OCI-LY1 (cell line): ENCODE results near the gene IFNGR1.

Experiments
- EZH2 ChIP-seq: fragments of 200-600 bp; sonication (generic), shearing (Covaris generic); IDR thresholded peaks from 2 replicates; pipeline ENCODE4 v1.8.0; 2017; ENCODE audit warnings: borderline replicate concordance, mixed run types, mild to moderate bottlenecking, antibody characterized with exemption, low read length, moderate library complexity, mixed read lengths
- TF ChIP-seq, protein P1 (sequence below): fragments of 200-600 bp; sonication (generic), shearing (Covaris generic); IDR thresholded peaks from 2 replicates; pipeline ENCODE4 v1.5.1; 2017; ENCODE audit warnings: mild to moderate bottlenecking, antibody characterized with exemption, low read length, moderate library complexity, mixed read lengths

DNA sequence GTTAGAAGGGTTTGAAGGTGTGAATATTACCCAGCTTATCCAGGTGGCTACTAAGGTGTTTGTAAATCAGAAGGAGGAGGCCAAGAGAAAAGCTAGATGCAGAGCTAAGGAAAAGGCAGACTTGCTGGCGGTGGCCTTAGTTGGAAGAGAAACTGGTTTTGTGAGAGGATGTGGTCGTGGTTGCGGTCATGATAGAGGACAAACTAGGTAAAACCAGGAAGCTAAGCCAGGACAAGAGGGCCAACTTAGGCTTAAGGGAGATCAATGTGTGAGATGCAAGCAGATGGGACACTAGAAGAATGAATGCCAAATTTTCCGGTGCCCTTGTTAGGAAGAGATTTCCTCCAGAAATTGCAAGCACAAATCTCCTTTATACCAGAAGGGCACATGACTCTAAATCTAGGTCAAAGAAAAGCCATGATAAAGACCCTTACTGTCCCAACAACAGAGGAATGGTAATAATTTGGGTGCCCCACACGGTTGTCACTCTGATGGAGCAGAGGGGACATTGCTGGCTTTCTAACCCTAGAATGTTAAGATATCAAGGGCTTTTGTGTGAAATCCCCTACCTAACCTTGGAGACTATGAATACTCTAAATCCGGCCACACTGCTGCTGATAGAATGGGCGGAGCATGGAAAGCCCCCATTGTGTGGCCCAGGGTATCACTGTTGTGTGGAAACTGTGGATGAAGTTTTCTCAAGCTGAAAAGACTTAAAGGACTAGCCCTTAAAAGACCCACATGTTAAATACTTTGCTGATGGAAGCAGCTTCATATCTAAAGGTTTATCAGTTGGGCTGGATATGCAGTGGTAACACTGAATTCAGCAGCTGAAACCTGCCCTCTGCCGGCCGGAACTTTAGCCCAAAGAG is 53.6 kb downstream of the IFNGR1 start:
- TF ChIP-seq, protein P1, sequence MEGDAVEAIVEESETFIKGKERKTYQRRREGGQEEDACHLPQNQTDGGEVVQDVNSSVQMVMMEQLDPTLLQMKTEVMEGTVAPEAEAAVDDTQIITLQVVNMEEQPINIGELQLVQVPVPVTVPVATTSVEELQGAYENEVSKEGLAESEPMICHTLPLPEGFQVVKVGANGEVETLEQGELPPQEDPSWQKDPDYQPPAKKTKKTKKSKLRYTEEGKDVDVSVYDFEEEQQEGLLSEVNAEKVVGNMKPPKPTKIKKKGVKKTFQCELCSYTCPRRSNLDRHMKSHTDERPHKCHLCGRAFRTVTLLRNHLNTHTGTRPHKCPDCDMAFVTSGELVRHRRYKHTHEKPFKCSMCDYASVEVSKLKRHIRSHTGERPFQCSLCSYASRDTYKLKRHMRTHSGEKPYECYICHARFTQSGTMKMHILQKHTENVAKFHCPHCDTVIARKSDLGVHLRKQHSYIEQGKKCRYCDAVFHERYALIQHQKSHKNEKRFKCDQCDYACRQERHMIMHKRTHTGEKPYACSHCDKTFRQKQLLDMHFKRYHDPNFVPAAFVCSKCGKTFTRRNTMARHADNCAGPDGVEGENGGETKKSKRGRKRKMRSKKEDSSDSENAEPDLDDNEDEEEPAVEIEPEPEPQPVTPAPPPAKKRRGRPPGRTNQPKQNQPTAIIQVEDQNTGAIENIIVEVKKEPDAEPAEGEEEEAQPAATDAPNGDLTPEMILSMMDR = peak; percentile 69
- no peak for TF ChIP-seq EZH2
